ENCODE measurements around the gene HTR1D. TPM values are rescaled to one million over a fixed set of nuclear protein-coding genes. Genes with fewer than 3 reads are reported as not detected.

HTR1D gene
- polyA plus RNA-seq, 1 donor from 2014 or later, result not detected

GRCh38 chr1:23178950-23179349 lies 38.4 kb downstream of the HTR1D start:
- Histone ChIP-seq H2AFZ (ENCODE audit: low read depth, low read length) (no peak overlapping the region), H3K79me2 (replicated peaks; ENCODE audit: insufficient read depth, low read length) (no peaks in the 10 kb centered on the region), H3K27ac (ENCODE audit: low read length) (no peak overlapping the region), H3K9me3 (ENCODE audit: low read length) (no peaks in the 10 kb centered on the region), H3K4me2 (ENCODE audit: low read length) (no peak overlapping the region), H3K27me3 (ENCODE audit: insufficient read depth, low read depth, low read length) (no peaks in the 10 kb centered on the region), H3K4me3 (ENCODE audit: low read length) (no peak overlapping the region), H3K36me3 (ENCODE audit: insufficient read depth, low read length) (no peaks in the 10 kb centered on the region), H3K9ac (ENCODE audit: low read length) (no peak overlapping the region), H3F3A (ENCODE audit: insufficient read depth, low read length, poor library complexity, severe bottlenecking) (no peaks in the 10 kb centered on the region), H3K9me2 (ENCODE audit: insufficient read depth, low read length) (no peaks in the 10 kb centered on the region), H4K20me1 (ENCODE audit: insufficient read depth) (no peaks in the 10 kb centered on the region)
- TF ChIP-seq MXI1 (conservative IDR thresholded peaks at IDR 0.05; ENCODE audit: poor library complexity, severe bottlenecking), result no peak
- TF ChIP-seq CTCF (IDR thresholded peaks at IDR 0.05; ENCODE audit: poor library complexity, severe bottlenecking), result peak; percentile 39

- TF ChIP-seq POLR2AphosphoS5 (IDR thresholded peaks at IDR 0.05), result no peak
- no peak for TF ChIP-seq SMC3 (conservative IDR thresholded peaks at IDR 0.05; ENCODE audit: poor library complexity)
- TF ChIP-seq TAF1 (IDR thresholded peaks at IDR 0.05; ENCODE audit: low read depth), result no peak
- no peak for TF ChIP-seq RAD21 (conservative IDR thresholded peaks at IDR 0.05)
- no peak for TF ChIP-seq MXI1 (conservative IDR thresholded peaks at IDR 0.05; ENCODE audit: poor library complexity, severe bottlenecking)
- TF ChIP-seq EZH2 (IDR thresholded peaks at IDR 0.05; ENCODE audit: borderline replicate concordance, insufficient read depth, low read length, poor library complexity, severe bottlenecking), result no peak
- TF ChIP-seq EP300 (conservative IDR thresholded peaks at IDR 0.05; ENCODE audit: poor library complexity, severe bottlenecking), result no peak
- TF ChIP-seq CTCF (IDR thresholded peaks at IDR 0.05; ENCODE audit: poor library complexity, severe bottlenecking), result no peak
- TF ChIP-seq REST (IDR thresholded peaks at IDR 0.05; ENCODE audit: borderline replicate concordance), result no peak
- H3K4me3 ChIP-seq (ENCODE audit: low read length), result peak overlapping the region; percentile 66
- no peaks in the 10 kb centered on the region for H3F3A ChIP-seq (ENCODE audit: insufficient read depth, low read length, poor library complexity, severe bottlenecking)
- H4K20me1 ChIP-seq (ENCODE audit: insufficient read depth), result no peaks in the 10 kb centered on the region
- H2AFZ ChIP-seq (ENCODE audit: low read depth, low read length), result no peak overlapping the region
- no peaks in the 10 kb centered on the region for H3K9me2 ChIP-seq (ENCODE audit: insufficient read depth, low read length)
- H3K36me3 ChIP-seq (ENCODE audit: insufficient read depth, low read length), result no peaks in the 10 kb centered on the region
- no peak overlapping the region for H3K9ac ChIP-seq (ENCODE audit: low read length)
- H3K27ac ChIP-seq (ENCODE audit: low read length), result no peak overlapping the region
- no peaks in the 10 kb centered on the region for H3K27me3 ChIP-seq (ENCODE audit: insufficient read depth, low read depth, low read length)
- H3K9me3 ChIP-seq (ENCODE audit: low read length), result no peaks in the 10 kb centered on the region
- no peaks in the 10 kb centered on the region for H3K79me2 ChIP-seq (replicated peaks; ENCODE audit: insufficient read depth, low read length)
- no peak overlapping the region for H3K4me2 ChIP-seq (ENCODE audit: low read length)
Observed at GRCh38 chr1:23178414-23178813, 38.9 kb downstream of the HTR1D start.
